Measurements from ENCODE around the gene EZH1.
A peak's percentile ranks its signal among the peaks of the same experiment; 100 is the strongest.

Gene EZH1

GRCh38 chr17:42687707-42688320 is 57.0 kb downstream of the EZH1 start:
- TF ChIP-seq CTCF (conservative IDR thresholded peaks at IDR 0.05; ENCODE audit: low read depth, low read length), result no peak
- no peak for DNase-seq (ENCODE audit: low read depth)
- H3K4me3 ChIP-seq (ENCODE audit: low read depth, low read length), result no peak overlapping the region

GRCh38 chr17:42686520-42687128 is 58.2 kb downstream of the EZH1 start:
- TF ChIP-seq CTCF (conservative IDR thresholded peaks at IDR 0.05; ENCODE audit: low read depth, low read length), result no peak
- no peak for DNase-seq (ENCODE audit: low read depth)
- H3K4me3 ChIP-seq (ENCODE audit: low read depth, low read length), result no peak overlapping the region

GRCh38 chr17:42685831-42686230 is 59.0 kb downstream of the EZH1 start:
- no peak for DNase-seq (ENCODE audit: low read depth)
- no peak overlapping the region for H3K4me3 ChIP-seq (ENCODE audit: low read depth, low read length)
- TF ChIP-seq CTCF (conservative IDR thresholded peaks at IDR 0.05; ENCODE audit: low read depth, low read length), result no peak

GRCh38 chr17:42684929-42685556 is 59.8 kb downstream of the EZH1 start:
- no peak for TF ChIP-seq CTCF (conservative IDR thresholded peaks at IDR 0.05; ENCODE audit: low read depth, low read length)
- no peak overlapping the region for H3K4me3 ChIP-seq (ENCODE audit: low read depth, low read length)

GRCh38 chr17:42683407-42684034 is 61.3 kb downstream of the EZH1 start:
- peak overlapping the region; percentile 68 for H3K4me3 ChIP-seq (ENCODE audit: low read depth, low read length)
- TF ChIP-seq CTCF (conservative IDR thresholded peaks at IDR 0.05; ENCODE audit: low read depth, low read length), result no peak
- no peak for DNase-seq (ENCODE audit: low read depth)

More at GRCh38 chr17:42684929-42685556, 59.8 kb downstream of the EZH1 start:
- no peak for DNase-seq (ENCODE audit: low read depth)

- H3K4me3 ChIP-seq (ENCODE audit: low read depth, low read length), result peak overlapping the region; percentile 68
- no peak for TF ChIP-seq CTCF (conservative IDR thresholded peaks at IDR 0.05; ENCODE audit: low read depth, low read length)
- DNase-seq (ENCODE audit: low read depth), result peak; percentile 72
These were observed 62.0 kb downstream of the EZH1 start for GRCh38 chr17:42682722-42683403.

Data from choroid plexus epithelial cell (primary cell).